Gastrocnemius medialis (tissue), 4 donors: ENCODE data around the gene HMGB1. TPM values are rescaled to one million over a fixed set of nuclear protein-coding genes. Genes with fewer than 3 reads are reported as not detected.

Source experiments
- ATAC-seq, 2 donors: fragments of 150-250 bp; one replicate each; pipeline ENCODE4 v1.9.1; 2016
- DNase-seq, 2 donors: peaks; one replicate each; pipeline ENCODE4 v3.0.0-alpha.2; 2019
- H3K27ac ChIP-seq, 4 donors: fragments of 200-600 bp; sonication (generic); 1 replicate in 1 of 4; 2 replicates in 3 of 4; pipeline ENCODE4 v1.5.1; 2016 to 2018; ENCODE audit warnings: mild to moderate bottlenecking in 2 of 4, moderate library complexity in 1 of 4
- H3K27me3 ChIP-seq, 3 donors: fragments of 200-600 bp; sonication (generic) in 2 of 3; 1 replicate in 1 of 3; 2 replicates in 2 of 3; pipeline versions ENCODE4 v1.5.1 to v1.6.0; 2016 to 2019; ENCODE audit warnings: mild to moderate bottlenecking in 1 of 3, moderate library complexity in 1 of 3
- H3K36me3 ChIP-seq, 2 donors: fragments of 200-600 bp; sonication (generic) in 1 of 2; one replicate each; pipeline ENCODE4 v1.5.1; 2017 to 2018
- H3K4me1 ChIP-seq, 2 donors: fragments of 200-600 bp; sonication (generic) in 1 of 2; one replicate each; pipeline ENCODE4 v1.5.1; 2016 to 2017; ENCODE audit warnings: mild to moderate bottlenecking in 2 of 2
- H3K4me3 ChIP-seq, 4 donors: fragments of 200-600 bp; sonication (generic) in 3 of 4; 1 replicate in 1 of 4; 2 replicates in 3 of 4; pipeline ENCODE4 v1.5.1; 2016 to 2019; ENCODE audit warnings: mild to moderate bottlenecking in 2 of 4
- H3K9me3 ChIP-seq, 3 donors: fragments of 200-600 bp; sonication (generic) in 2 of 3; 1 replicate in 1 of 3; 2 replicates in 2 of 3; pipeline ENCODE4 v1.5.1; 2016 to 2019
- POLR2A ChIP-seq, 2 donors: fragments of 450-650 bp; IDR thresholded peaks; one replicate each; pipeline ENCODE4 v1.6.1; 2017; ENCODE audit warnings: antibody characterized with exemption in 2 of 2, mild to moderate bottlenecking in 2 of 2, moderate library complexity in 2 of 2
- in situ Hi-C, 4 donors: fragments of 200-750 bp; cut with MboI; loops; one replicate each; pipeline versions ENCODE4 v1.15.0 to v1.8.0; 2017; ENCODE audit warnings: low sequenced_read_pairs in 4 of 4
- intact Hi-C: fragments of 100-400 bp; cut with DNase I; formaldehyde crosslinking; loops from one replicate; pipeline ENCODE4 v1.15.1; 2023; ENCODE audit warnings: low total_unique reads
- total RNA-seq, 4 donors: library from RNA; depleted of rRNA; stranded (reverse); fragments of >200 nt; gene quantifications; one replicate each; pipeline versions ENCODE4 v1.1.0 to v1.2.3, GENCODE V29; 2016
- TF ChIP-seq, protein P1 (sequence below), 5 experiments: fragments of 450-650 bp in 3 of 5; fragments of 200-600 bp in 2 of 5; sonication (generic) in 2 of 5; IDR thresholded peaks in 4 of 5; conservative IDR thresholded peaks in 1 of 5; 1 replicate in 4 of 5; 2 replicates in 1 of 5; pipeline ENCODE4 v1.5.1; 2016 to 2019; ENCODE audit warnings: antibody characterized with exemption in 5 of 5, mild to moderate bottlenecking in 3 of 5, moderate library complexity in 3 of 5

HMGB1 gene
- total RNA-seq, 4 donors from 2014 or later: 217 to 314 (median 265) TPM

DNA sequence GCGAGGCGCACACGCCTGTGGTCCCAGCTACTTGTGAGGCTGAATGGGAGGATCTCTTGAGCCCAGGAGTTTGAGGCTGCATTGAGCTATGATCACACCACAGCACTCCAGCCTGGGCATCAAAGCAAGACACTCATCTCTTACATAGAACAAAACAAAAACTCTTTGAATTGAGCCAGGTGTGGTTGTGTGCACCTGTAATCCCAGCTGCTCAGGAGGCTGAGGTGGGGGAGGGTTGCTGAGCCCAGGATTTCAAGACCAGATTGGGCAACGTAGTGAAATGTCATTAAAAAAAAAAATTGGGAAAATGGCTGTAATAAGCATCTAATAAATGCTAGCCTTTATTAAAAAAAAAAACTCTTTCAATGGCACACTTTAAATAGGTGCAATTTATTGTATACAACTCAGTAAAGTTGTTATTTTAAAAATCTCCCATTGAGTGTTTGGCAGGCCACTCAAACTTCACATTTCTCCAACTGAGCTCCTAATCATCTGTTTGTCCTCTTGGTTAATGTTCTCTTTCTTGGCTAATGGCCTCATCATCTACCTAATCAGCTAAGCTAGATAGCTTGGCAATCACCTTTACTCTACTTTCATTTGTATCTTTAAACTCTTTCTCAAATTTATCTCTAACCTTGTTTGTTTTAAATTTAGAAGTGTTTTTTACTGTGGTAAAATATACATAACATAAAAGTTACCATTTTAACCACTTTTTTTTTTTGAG lies 28.1 kb upstream of the HMGB1 start:
- in situ Hi-C loops (no loop called here), intact Hi-C loops (no loop called here)
- DNase-seq (no peak), ATAC-seq (no peak)
- Histone ChIP-seq H3K4me1 (no peaks in the 10 kb centered on the region), H3K9me3 (no peaks in the 10 kb centered on the region), H3K36me3 (no peaks in the 10 kb centered on the region), H3K4me3 (no peak overlapping the region), H3K27me3 (no peaks in the 10 kb centered on the region), H3K27ac (no peak overlapping the region)
- TF ChIP-seq POLR2A (IDR thresholded peaks at IDR 0.05): no peak
- TF ChIP-seq, protein P1, sequence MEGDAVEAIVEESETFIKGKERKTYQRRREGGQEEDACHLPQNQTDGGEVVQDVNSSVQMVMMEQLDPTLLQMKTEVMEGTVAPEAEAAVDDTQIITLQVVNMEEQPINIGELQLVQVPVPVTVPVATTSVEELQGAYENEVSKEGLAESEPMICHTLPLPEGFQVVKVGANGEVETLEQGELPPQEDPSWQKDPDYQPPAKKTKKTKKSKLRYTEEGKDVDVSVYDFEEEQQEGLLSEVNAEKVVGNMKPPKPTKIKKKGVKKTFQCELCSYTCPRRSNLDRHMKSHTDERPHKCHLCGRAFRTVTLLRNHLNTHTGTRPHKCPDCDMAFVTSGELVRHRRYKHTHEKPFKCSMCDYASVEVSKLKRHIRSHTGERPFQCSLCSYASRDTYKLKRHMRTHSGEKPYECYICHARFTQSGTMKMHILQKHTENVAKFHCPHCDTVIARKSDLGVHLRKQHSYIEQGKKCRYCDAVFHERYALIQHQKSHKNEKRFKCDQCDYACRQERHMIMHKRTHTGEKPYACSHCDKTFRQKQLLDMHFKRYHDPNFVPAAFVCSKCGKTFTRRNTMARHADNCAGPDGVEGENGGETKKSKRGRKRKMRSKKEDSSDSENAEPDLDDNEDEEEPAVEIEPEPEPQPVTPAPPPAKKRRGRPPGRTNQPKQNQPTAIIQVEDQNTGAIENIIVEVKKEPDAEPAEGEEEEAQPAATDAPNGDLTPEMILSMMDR (IDR thresholded peaks at IDR 0.05 in 4 of 5, conservative IDR thresholded peaks at IDR 0.05 in 1 of 5): no peak

DNA sequence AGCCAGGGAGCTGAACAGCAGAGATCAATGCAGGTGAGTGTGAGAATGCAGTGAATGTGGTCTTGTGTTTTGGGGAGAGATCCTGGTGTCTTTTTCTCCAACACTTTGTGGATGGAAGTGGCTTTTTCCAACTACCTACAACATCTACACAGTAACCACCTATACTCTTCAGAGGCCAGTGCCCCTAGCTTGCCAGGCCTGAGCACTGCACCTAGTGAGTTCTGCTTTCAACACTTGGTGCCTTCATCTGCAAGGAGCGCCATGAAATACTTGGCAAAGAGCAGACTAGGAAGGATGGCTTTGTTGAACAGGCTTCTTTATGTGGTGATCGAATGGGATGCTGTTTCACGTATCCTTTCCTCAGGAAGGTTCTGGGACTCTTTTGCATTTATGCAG lies 21.3 kb upstream of the HMGB1 start:
- ATAC-seq (no peak), DNase-seq (no peak)
- H3K27me3 ChIP-seq: no peaks in the 10 kb centered on the region
- no peaks in the 10 kb centered on the region for H3K9me3 ChIP-seq
- in situ Hi-C loops: no loop called here
- H3K4me3 ChIP-seq: no peak overlapping the region
- H3K27ac ChIP-seq: no peak overlapping the region
- peaks cover 5 to 16% of the 10 kb centered on the region in 2 donors for H3K4me1 ChIP-seq
- intact Hi-C loops: no loop called here
- no peaks in the 10 kb centered on the region for H3K36me3 ChIP-seq
- TF ChIP-seq, protein P1 (IDR thresholded peaks at IDR 0.05 in 4 of 5, conservative IDR thresholded peaks at IDR 0.05 in 1 of 5): no peak
- TF ChIP-seq POLR2A (IDR thresholded peaks at IDR 0.05): no peak

DNA sequence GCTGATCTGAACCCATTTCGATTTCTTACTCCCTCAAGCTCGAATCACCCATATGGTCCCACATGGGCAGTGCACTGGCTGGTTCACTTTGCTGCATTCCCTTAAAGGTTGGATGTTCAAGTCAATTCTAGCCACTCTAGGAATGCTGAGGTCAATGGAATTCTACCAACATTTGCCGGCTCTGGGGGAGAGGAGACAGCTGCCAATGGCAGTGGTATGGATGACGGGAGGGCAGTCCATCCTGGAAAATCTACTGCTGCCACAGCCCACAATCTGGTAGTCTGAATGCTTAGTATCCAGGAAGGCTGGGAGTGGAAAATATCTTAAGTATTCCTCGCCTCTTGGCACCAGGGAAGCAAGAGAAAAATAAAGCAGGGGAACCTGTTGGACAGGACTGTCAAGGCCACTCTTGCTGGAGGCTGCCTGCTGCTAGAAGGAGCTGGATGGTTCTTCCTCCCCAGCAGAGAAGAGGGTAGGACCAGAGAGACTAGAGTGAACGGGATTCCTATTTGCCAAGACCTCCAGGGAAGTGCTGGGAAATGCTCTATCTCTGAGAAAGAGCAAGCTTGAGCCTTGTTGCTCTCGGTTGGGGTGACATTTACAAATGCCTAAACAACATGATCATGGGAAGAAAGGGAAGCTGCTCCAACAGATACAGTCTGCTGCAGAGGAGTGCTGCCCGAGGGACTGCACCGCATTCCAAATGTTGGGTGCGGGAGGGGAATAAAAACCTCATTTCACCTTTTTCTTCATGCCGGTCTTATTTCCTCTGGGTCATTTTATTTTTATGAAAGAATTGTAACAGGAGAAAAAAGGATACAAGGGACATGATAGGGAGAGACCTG lies 20.7 kb upstream of the HMGB1 start:
- in situ Hi-C loops (no loop called here), intact Hi-C loops (no loop called here)
- TF ChIP-seq, protein P1 (IDR thresholded peaks at IDR 0.05 in 4 of 5, conservative IDR thresholded peaks at IDR 0.05 in 1 of 5): no peak
- no peak for TF ChIP-seq POLR2A (IDR thresholded peaks at IDR 0.05)
- peaks cover 5 to 16% of the 10 kb centered on the region in 2 donors for H3K4me1 ChIP-seq
- no peaks in the 10 kb centered on the region for H3K27me3 ChIP-seq
- ATAC-seq: no peak
- H3K9me3 ChIP-seq: no peaks in the 10 kb centered on the region
- no peak for DNase-seq
- H3K36me3 ChIP-seq: no peaks in the 10 kb centered on the region
- no peak overlapping the region for H3K27ac ChIP-seq
- no peak overlapping the region for H3K4me3 ChIP-seq

DNA sequence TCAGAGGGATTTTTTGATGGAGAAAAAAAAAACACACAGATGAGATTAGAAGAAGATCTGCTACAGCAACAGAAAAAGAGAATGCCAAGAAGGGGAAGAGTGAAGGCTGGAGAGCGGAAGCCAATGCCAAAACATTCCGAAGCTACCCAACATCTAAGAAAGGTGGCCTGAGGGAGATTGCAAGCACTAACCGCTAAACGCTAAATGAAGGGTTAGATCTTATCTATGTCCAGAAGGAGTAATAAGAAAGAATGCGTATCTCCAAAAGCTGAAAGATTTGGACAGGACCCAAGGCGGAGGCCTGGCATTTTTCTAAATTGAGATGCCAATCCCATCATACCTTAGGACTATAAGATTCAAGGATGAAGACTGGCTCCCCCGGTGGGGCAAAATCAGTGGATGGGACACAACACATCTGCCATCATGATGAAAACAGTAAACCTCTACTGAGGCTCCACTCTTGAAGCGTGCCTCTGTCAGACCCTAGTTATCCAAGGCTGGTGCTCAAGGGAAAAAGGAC lies 15.6 kb upstream of the HMGB1 start:
- in situ Hi-C loops (no loop called here), intact Hi-C loops (no loop called here)

More for the DNA sequence above, 15.6 kb upstream of the HMGB1 start:
- ATAC-seq (no peak), DNase-seq (no peak)
- Histone ChIP-seq H3K27me3 (no peaks in the 10 kb centered on the region), H3K9me3 (no peaks in the 10 kb centered on the region), H3K36me3 (no peaks in the 10 kb centered on the region), H3K27ac (no peak overlapping the region), H3K4me1 (peaks cover 0 to under 1% of the 10 kb centered on the region in 2 donors), H3K4me3 (no peak overlapping the region)
- TF ChIP-seq POLR2A (IDR thresholded peaks at IDR 0.05): no peak
- TF ChIP-seq, protein P1 (IDR thresholded peaks at IDR 0.05 in 4 of 5, conservative IDR thresholded peaks at IDR 0.05 in 1 of 5): no peak
